GM19193 (cell line): ENCODE results near the gene DST.

Experiments used
- POLR2A ChIP-seq: IDR thresholded peaks from 4 replicates; pipeline ENCODE4 v1.6.1; 2011; ENCODE audit not compliant: insufficient read depth, insufficient read length; ENCODE audit errors: extremely low read depth

Gene DST

DNA sequence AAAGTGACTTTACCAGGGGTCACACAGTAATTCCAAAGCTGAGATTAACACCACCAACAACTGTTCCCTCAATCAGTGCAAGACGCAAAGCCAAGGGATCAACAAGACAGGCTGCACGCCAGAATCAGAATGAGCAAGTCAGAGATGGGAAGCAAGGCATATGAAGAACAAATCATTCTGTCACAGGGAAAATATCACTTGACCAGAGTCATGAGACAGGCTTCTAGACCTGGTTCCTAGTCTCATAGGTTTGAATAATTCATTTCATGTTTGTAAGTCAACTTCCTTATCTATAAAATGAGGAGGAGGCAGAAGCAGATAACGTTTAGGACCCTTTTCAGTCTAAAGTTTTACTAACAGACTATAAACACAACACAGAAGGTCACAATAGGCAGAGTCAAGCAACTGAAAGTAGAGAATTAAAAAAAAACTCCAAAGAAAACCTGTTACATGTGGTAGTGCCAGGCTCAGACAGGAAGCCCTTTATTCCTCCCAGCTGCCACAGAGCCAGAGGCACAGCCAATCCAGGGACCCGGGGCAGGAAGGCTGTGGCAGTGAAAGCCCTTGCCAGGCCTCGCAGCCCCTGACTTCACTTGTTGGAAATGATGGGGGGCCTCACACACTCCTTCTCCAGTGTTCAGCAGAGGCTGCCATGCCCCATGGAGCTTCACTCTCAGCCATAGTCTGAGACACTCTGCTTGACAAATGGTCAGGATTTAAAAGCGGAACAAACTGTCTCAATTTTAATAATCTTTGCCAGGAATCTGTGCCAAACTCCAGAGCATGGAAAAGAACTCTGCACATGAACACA, 29.2 kb upstream of the DST start:
- no peak for TF ChIP-seq POLR2A

DNA sequence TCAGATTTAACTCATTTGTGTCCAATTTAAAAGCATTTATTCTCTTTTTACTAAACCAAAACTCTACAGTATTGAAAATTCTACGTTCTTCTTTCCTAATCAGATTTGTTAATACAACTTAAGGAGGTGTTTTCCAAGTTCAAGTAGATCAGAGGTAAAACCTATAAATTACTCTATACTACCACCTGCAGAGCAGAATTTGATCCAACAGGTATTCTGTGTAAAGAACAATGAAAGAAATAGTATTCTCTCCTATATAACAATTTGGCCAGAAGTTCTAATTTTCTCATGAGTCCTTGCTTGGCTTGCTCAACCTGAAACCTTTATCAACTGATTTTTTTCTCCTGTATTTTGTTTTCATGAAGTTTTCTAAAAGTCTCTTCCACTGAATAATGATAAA, 28.5 kb upstream of the DST start:
- no peak for TF ChIP-seq POLR2A

DNA sequence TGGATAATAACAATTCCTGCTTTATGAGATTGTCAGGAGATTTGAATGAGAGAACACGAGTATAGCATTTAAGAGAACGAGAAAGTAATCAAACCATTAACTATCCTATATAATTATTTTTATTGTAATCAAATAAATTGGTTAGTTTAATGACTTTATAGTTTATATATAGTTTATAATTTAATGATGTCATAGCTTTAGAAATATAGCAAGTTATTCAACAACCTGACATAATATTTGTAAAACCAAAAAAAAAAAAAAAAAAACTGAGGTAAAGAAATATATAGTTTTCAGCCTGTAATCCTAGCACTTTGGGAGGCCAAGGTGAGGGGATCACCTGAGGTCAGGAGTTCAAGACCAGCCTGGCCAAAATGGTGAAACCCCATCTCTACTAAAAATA, 26.4 kb upstream of the DST start:
- no peak for TF ChIP-seq POLR2A

DNA sequence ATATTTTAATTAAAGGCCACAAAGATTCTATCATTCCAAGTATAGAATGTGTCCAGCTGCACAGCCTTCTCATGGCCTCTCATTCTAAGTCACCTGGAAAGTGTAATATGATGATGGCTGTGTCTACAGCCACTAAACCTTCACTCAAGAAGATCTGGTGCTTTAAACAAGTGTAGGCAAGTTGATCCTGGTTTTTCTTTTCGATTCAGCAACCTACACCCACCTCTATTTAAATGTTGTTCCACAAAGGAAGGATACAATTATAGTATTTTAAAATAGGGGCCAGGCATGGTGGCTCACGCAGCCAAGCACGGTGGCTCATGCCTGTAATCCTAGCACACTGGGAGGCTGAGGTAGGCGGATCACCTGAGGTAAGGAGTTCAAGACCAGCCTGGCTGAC, 25.5 kb upstream of the DST start:
- TF ChIP-seq POLR2A: no peak

DNA sequence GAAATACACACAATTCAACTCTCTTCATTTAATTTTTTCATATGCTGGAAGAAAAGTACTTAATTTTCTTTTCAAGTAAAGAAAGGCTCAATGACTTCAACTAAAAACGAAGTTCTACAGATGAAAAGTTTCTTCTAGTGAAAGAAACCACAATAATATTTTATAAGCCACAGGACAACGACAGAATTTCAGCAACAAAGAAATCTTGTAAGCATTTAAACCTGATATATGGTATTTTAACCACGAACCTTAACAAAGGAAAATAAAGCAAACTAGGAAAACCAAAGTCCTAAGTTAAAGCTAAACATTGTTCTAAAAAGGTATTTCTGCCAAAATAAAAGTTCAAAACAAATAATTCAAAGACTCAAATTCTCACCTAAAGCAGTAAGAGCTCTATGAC, 24.6 kb upstream of the DST start:
- TF ChIP-seq POLR2A: no peak

- TF ChIP-seq POLR2A: no peak
These were observed 21.3 kb upstream of the DST start for GRCh38 chr6:56664029-56664428.

- no peak for TF ChIP-seq POLR2A
These were observed 20.7 kb upstream of the DST start for GRCh38 chr6:56663344-56663743.

- no peak for TF ChIP-seq POLR2A
These were observed 17.7 kb upstream of the DST start for GRCh38 chr6:56660381-56660730.

- TF ChIP-seq POLR2A: no peak
These were observed 17.2 kb upstream of the DST start for GRCh38 chr6:56659721-56660380.

DNA sequence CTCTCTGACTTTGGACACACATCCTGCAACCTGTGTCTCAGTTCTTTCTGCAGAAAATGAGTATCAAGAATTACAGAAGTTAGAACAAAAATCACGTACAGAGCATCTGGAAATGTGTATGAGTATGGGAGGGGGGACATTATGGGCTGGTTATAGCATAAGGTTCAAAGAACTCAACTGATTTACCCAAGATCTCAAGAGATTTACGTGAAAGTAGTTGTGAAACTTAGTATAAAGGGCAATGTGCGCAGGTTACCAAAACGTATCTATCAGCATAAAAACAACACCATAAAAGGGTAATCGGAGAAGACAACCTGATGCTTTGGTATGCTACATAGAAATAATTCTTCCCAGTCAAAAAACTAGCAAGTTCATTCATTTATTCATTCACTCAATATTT, 15.6 kb upstream of the DST start:
- no peak for TF ChIP-seq POLR2A

DNA sequence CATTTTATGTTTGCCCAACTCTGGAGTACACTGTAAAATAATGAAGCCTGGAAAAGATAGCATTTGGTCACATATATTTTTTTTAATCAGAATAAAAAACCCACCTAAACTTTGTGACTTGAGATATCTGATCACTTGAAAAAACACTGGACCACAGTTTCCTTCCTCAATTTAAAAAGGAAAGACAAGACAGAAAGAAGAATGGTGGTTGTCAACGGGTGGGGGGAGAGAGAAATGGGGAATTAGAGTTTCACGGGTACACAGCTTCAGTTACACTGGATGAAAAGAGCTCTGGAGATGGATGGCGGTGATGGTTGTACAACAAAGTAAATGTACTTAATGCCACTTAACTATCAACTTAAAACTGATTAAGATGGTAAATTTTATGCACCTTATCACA, 14.7 kb upstream of the DST start:
- no peak for TF ChIP-seq POLR2A

GRCh38 chr6:56656466-56656865, 13.8 kb upstream of the DST start:
- TF ChIP-seq POLR2A: no peak

DNA sequence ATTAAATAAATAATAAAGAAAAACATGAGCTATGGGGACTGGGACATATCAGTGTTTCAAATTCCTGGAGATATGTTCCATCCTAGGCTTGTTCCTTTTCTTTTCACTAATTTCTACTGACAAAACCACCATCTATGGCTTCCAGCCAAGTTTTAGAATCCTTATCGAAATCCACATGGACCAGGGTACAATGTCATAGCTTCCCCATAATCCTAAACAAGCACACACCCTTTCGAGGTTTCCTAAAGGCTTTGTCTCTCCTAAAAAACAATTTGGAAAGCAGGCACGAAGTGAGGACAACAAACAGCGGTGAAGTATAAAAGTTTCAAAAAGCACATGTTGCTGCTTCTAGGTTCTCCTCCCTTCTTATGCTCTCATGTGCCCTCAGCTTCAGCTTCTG, 13.3 kb upstream of the DST start:
- no peak for TF ChIP-seq POLR2A

DNA sequence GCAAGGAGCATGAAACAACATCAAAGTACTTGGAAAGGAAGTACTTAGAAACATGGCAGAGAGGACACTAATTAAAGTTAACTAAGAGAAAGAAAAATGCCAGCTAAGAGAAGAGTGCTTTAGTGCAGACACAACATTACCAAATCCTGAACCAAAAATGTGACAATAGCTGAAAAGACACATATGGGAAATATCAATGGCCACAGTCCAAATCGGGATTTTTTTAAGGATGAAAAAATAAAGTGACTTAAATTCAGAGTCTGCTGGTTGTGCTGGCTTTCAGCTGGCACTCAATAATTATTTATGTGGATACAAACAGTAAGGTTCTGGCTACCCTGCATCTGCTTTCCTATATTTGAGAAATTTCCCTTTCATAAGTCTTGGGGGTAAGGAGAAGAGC, 12.6 kb upstream of the DST start:
- TF ChIP-seq POLR2A: no peak

DNA sequence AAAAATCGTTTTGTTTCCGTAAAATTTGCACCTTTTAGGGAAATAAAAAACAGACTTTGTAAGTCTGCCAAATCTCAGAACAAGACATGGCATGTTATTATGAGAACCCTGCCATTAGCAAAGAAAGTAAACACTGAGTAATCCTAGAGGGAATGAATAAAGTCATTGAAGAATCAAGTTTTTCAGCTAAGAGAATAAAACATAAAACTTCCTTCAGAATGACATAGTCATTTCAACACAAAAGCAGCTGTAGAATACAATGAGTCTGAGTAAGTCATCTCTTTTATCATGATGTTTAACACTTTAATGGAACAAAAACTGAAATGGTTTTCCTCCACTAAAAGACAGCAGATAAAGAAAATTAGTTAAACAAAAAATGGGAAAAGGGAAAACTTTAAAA, 10.3 kb upstream of the DST start:
- TF ChIP-seq POLR2A: no peak

GRCh38 chr6:56652231-56652630, 9.5 kb upstream of the DST start:
- TF ChIP-seq POLR2A: no peak
